Testis (tissue), 2 donors: ENCODE results near the gene KRR1.

Experiments
- CTCF ChIP-seq, 3 experiments: fragments of 450-650 bp in 2 of 3; fragments of 200-600 bp in 1 of 3; sonication (generic) in 1 of 3; IDR thresholded peaks; one replicate each; pipeline ENCODE4 v1.5.1; 2016 to 2019; ENCODE audit warnings: antibody characterized with exemption in 3 of 3, mild to moderate bottlenecking in 2 of 3, moderate library complexity in 1 of 3
- POLR2A ChIP-seq: fragments of 450-650 bp; IDR thresholded peaks from one replicate; pipeline ENCODE4 v1.6.1; 2017; ENCODE audit warnings: antibody characterized with exemption, mild to moderate bottlenecking, moderate library complexity

DNA sequence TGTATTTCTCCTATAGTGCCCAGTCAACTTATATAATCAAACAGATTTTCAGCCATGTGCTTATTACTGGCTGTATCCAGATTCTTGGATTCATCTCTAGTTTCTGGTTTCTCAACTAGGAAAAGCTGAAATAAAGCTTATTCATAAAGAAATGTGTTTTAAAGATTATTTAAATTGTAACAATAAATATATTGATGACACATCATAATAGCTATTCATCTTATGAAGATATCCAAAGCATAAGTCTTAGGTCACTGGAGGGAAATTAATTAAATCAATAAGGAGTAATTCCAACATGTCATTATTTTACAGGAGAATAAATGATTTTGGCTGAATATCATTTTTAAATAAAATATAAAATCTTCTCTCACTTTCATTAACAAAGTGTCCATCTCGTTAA lies 32.1 kb upstream of the KRR1 start:
- TF ChIP-seq POLR2A, result no peak
- no peak for TF ChIP-seq CTCF (IDR thresholded peaks at IDR 0.05)
